Activated CD4-positive, alpha-beta T cell treated with anti-CD3 and anti-CD28 coated beads, Interleukin-2, amount 50 U/mL, for 1 hour (primary cell): ENCODE results near the gene NOMO2.
"Not testable (repeated sequence)": the region's sequence is repeated elsewhere in the genome, so short reads cannot be mapped to it uniquely, and the experiment has no call there.

Experiments
- DNase-seq: peaks from one replicate; pipeline ENCODE4 v3.0.0-alpha.2; 2020

Gene NOMO2

GRCh38 chr16:18518536-18519283, 43.2 kb downstream of the NOMO2 start:
- DNase-seq: not testable (repeated sequence)

GRCh38 chr16:18498430-18498829, 63.5 kb downstream of the NOMO2 start:
- DNase-seq: not testable (repeated sequence)

DNA sequence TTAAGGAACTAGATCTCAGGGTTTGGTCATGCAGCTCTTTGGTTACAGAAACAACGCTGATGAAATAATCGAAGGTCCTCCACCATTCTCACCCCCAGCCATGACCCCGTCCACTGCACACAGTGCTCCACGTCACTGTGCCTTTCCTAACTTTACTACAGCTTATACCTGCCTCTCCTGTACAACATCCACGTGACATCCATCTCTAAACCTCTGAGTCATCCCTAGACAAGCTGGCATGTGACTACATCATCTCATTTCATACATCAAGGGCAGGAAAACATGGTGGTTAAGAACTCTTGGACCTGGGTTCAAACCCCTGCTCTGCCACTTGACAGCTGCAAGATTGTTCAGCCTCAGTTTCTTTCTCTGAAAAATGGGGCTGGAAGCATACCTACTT, 64.9 kb downstream of the NOMO2 start:
- DNase-seq: not testable (repeated sequence)

GRCh38 chr16:18492118-18492897, 69.6 kb downstream of the NOMO2 start:
- DNase-seq: not testable (repeated sequence)

DNA sequence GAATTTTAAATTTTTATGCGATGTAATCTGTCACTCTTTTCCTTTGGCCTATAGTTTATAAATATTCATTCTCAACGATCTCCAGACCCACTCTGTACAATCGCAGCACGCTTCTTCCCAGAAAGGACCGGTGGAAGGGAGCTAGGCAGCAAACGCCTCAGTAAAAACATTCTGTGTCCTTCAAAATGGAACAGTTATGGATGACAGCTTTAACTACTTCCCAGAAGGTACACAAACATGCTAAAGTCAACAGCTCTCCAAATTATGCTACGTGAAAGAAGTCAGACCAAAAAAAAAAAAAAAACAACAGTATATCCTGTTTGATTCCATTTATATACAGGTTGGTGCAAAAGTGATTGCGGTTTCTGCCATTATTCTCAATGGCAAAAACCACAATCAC, 125.9 kb downstream of the NOMO2 start:
- not testable (repeated sequence) for DNase-seq

DNA sequence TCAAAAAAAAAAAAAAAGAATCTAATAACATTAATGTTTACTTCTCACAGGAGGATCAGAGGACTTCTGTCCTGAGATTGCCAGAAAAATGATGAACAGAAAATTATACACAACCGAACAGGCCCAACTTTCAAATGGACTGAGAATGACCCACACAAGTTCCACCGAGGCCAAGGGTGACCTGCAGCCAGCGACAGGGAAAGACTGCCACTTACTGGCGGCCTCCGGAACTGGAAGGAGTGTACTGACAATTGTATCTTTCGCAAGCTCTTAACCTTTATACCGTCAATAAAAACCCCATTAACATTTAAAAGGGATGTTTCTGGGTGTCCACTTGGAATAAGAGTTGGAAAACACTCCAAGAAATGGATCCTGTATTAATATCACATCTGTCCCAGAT, 146.1 kb downstream of the NOMO2 start:
- not testable (repeated sequence) for DNase-seq

DNA sequence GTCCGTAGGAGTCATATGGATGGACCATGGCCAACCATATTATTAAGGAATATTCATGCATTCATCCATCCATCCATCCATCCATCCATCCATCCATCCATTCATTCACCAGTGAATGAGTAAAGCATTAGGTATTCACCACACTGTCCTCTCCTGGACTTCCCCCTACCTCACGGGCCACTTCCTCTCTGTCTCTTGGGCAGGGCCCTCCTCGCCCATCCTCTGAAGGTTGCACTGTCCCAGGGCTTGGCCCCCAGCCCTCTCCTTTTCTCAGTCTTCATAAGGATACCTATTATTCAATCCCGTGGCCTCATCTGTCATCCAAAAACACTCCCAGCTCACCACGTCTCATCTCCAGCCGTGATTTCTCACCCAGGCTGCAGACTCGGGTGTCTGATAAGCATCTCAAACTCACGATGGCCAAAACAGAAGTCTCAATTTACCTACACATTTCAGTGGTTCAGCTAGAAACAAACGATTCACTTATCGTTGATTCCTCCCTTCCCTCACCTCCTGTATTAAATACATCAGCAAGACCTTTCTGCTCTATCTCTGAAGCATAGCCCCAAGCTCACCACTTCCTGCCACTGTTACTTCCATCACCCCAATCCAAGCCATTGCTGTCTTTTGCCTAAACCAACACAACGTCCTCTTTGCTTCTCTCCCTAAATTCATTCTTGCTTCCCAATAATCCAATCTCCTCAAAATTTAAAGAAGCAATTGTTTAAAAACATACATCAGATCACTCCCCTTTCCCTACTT, 152.2 kb downstream of the NOMO2 start:
- DNase-seq: not testable (repeated sequence)

- not testable (repeated sequence) for DNase-seq
Observed at GRCh38 chr16:18401851-18402657, 159.8 kb downstream of the NOMO2 start.

GRCh38 chr16:18401159-18401558, 160.7 kb downstream of the NOMO2 start:
- DNase-seq: peak; percentile 6

- DNase-seq: not testable (repeated sequence)
Observed at GRCh38 chr16:18394363-18394762, 167.5 kb downstream of the NOMO2 start.

- not testable (repeated sequence) for DNase-seq
Observed at GRCh38 chr16:18387767-18388166, 174.1 kb downstream of the NOMO2 start.

DNA sequence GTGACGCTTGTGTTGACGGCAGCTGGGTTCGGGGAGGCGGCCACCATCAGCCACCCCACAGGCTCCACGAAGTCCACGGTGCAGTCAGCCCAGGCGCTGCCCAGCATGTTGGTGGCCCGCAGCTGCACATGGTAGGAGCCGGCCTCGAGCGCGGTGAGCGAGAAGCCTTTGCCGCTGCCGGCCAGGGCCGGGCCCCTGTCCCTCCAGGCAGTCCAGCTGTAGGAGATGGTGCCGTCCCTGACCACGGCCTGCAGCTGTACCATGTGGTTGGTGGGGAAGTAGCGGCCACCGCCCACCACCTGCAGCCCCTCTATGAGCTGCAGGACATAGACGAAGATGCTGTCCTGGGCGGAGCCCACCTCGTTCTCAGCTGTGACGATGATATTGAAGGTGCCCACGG, 175.4 kb downstream of the NOMO2 start:
- not testable (repeated sequence) for DNase-seq

DNA sequence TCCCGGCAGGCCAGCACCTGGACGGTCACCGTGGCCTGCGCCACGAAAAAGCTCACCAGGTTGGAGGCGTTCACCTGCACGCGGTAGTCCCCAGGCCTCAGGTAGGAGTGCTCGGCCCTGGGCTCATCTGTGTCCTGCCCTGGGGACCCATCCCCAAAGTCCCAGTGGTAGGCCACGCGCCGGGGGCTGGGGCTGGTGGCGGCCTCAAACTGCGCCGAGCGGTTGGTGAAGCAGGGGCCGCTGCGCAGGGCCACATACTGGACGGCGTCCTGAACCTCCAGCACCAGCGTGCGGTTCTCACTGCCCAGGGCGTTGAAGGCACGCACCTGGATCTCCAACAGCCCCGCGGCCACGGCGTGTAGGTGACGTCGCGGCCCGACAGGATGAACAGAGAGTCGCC, 176.6 kb downstream of the NOMO2 start:
- not testable (repeated sequence) for DNase-seq

DNA sequence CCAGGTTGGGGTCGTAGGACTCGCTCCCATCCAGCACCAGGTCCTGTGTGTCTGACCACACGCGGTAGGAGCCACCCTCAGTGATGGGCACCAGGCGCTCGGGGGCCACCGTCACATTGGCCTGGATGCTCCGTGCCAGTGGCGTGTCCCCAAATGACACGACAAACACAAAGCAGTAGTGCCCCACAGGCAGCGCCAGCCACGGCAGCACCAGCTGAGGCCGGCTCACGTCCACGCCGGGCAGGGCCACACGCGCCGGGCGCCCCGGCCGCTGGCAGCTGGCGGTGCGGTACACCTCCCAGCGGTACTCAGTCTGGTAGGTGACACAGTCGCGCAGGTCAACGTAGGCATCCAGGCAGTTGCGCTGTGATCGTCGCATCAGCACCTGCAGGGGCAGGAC, 177.0 kb downstream of the NOMO2 start:
- not testable (repeated sequence) for DNase-seq

- not testable (repeated sequence) for DNase-seq
Observed at GRCh38 chr16:18384098-18384636, 177.7 kb downstream of the NOMO2 start.

DNA sequence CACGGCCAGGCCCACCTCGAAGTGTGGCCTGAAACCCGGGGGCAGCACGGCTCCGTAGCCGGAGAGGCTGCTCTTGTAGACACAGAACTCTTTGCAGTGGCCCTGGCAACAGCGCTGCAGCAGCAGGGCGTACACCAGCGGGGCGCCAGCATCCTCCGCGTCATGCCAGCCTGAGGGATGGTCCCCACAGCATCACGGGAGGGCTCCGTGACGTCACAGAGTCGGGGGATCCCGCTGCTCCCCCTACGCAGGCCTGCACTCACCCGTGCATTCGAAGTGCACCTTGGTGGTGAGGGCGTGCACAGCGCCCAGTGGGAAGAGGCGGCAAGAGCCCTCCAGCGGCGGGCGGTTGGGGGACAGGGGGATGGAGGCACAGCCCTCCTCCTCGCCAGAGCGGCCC, 179.2 kb downstream of the NOMO2 start:
- DNase-seq: not testable (repeated sequence)
